ENCODE data around the gene TRPM4. TPM values are rescaled to one million over a fixed set of nuclear protein-coding genes. Genes with fewer than 3 reads are reported as not detected.

TRPM4 gene
- total and polyA plus RNA-seq, 2 of the 13 experiments (the other 11 are each of a cell fraction or from before 2014, with no cell fraction given) = 1.9 to 4.3 TPM

- TF ChIP-seq LRRFIP1 (CRISPR knock-in tag; conservative IDR thresholded peaks at IDR 0.05) (no peak), JUND (CRISPR knock-in tag; IDR thresholded peaks at IDR 0.05) (no peak), RXRB (CRISPR knock-in tag; IDR thresholded peaks at IDR 0.05; ENCODE audit: borderline replicate concordance) (0 out of 2 replicates have a peak, but pooled peaks have one; percentile 18)
Observed at GRCh38 chr19:49113762-49114629, 43.6 kb upstream of the TRPM4 start, which contains the start of gene LIN7B (continued).

GRCh38 chr19:49114630-49115363 lies 42.8 kb upstream of the TRPM4 start:
- no peaks in the 10 kb centered on the region for H3K36me3 ChIP-seq (replicated peaks in 1 of 2; ENCODE audit: control insufficient read depth in 1 of 2, insufficient read depth in 2 of 2, low read length in 2 of 2)
- peak overlapping the region; percentile 74 for H3K9ac ChIP-seq (ENCODE audit: insufficient read depth, low read depth, low read length)
- intact Hi-C loops (cut with micrococcal nuclease; ENCODE audit: unreplicated experiment) (no loop called here), in situ Hi-C loops (cut with HindIII; ENCODE audit: extremely low pct_ligation_motif_present, low pct_unique_long_range_greater_than_20kb) (loop anchor here (5.0 kb wide), 1 partner anchor 38 kb away; no protein-coding TSS in a partner anchor)
- ChIA-PET CTCF (ENCODE audit: low intra/inter-chr PET ratio, low total read pairs) (no interaction called here), POLR2A (interaction anchor here (0.7 to 2.2 kb wide), 10 partner anchors 9 to 338 kb away, joined by 3 to 14 read pairs (median 5); partner anchors contain the start of genes ALDH16A1, HRC and RUVBL2)
- WGBS (ENCODE audit: low lambda C conversion rate) = 3% methylated on average over 13 of the region's 68 CpGs
- peaks cover 4% of the 10 kb centered on the region for H3K79me2 ChIP-seq (ENCODE audit: insufficient read depth, low read length)
- ATAC-seq (peak; percentile 28), FAIRE-seq (no peak), DNase-seq (ENCODE audit: low spot score) (peak; percentile 46)
- BruUV-seq (replicated peaks) = no TSS peak
- H4K20me1 ChIP-seq (ENCODE audit: insufficient read depth, low read length) = no peaks in the 10 kb centered on the region
- peak overlapping the region; percentile 71 to 85 (median 78) for H3K4me3 ChIP-seq (replicated peaks in 1 of 3; ENCODE audit: insufficient read depth in 1 of 3, low read depth in 2 of 3, low read length in 3 of 3)
- H2AFZ ChIP-seq (ENCODE audit: low read length) = no peak overlapping the region
- peak overlapping the region; percentile 72 for H3K27ac ChIP-seq (ENCODE audit: extremely low read length, insufficient read depth, low read length)
- peaks cover 51% of the 10 kb centered on the region for H3K4me1 ChIP-seq (ENCODE audit: insufficient read depth, low read length)
- H3K27me3 ChIP-seq (ENCODE audit: control insufficient read depth in 1 of 2, insufficient read depth in 2 of 2, low read length in 2 of 2) = no peaks in the 10 kb centered on the region
- peak overlapping the region; percentile 91 for H3K4me2 ChIP-seq (ENCODE audit: low read depth, low read length)
- no peaks in the 10 kb centered on the region for H3K9me3 ChIP-seq (ENCODE audit: low read length)
- TF ChIP-seq DNMT1 (CRISPR knock-in tag; IDR thresholded peaks at IDR 0.05) = 0 out of 2 replicates have a peak, but pooled peaks have one; percentile 31
- no peak for TF ChIP-seq MYC (CRISPR knock-in tag; IDR thresholded peaks at IDR 0.05; ENCODE audit: borderline replicate concordance)
- peak; percentile 45; the same call in 1 of the 2 replicates for TF ChIP-seq KDM3A (CRISPR knock-in tag; IDR thresholded peaks at IDR 0.05; ENCODE audit: low read depth)
- no peak for TF ChIP-seq MED8 (CRISPR knock-in tag; IDR thresholded peaks at IDR 0.05; ENCODE audit: insufficient replicate concordance)
- no peak for TF ChIP-seq SIN3A (IDR thresholded peaks at IDR 0.05; ENCODE audit: borderline replicate concordance, low read depth, low read length)
- no peak for TF ChIP-seq AKNA (CRISPR knock-in tag; IDR thresholded peaks at IDR 0.05; ENCODE audit: borderline replicate concordance)
- peak; percentile 65; the same call in 1 of the 2 replicates for TF ChIP-seq KDM2A (CRISPR knock-in tag; IDR thresholded peaks at IDR 0.05; ENCODE audit: borderline replicate concordance, low read depth)

Data from HepG2 (cell line).